H1 (cell line): Measurements from ENCODE around the gene RPUSD2. TPM values are rescaled to one million over a fixed set of nuclear protein-coding genes. Genes with fewer than 3 reads are reported as not detected.

Experiments
- CTCF ChIA-PET: fragments of 300-600 bp; sonication (Branson Sonifier 250); formaldehyde crosslinking; loops from one replicate; lab custom pipeline; 2021; ENCODE audit not compliant: partially characterized antibody; lab: Charles Lee
- POLR2A ChIA-PET: fragments of 300-600 bp; sonication (Branson Sonifier 250); formaldehyde crosslinking; loops from one replicate; lab custom pipeline; 2021; ENCODE audit warnings: inconsistent platforms; ENCODE audit not compliant: partially characterized antibody; lab: Charles Lee
- DNase-seq, 2 experiments: peaks; one replicate each; pipeline versions ENCODE4 v3.0.0 to v3.0.0-alpha.2; 2010 to 2022; ENCODE audit warnings: low spot score in 2 of 2, low read depth in 1 of 2, mixed read lengths in 1 of 2
- FAIRE-seq: peaks from 2 replicates; lab custom pipeline; 2011; peaks lifted over from hg19 to GRCh38; lab: Jason Lieb, UNC
- H2AFZ ChIP-seq: 2 replicates; pipeline ENCODE4 v1.8.1; 2012; ENCODE audit warnings: low read length, inconsistent platforms
- H2AK5ac ChIP-seq: 2 replicates; pipeline ENCODE4 v1.6.1; 2013; ENCODE audit warnings: low read depth, low read length
- H2BK120ac ChIP-seq: replicated peaks from 2 replicates; pipeline ENCODE3; 2013; ENCODE audit warnings: low read depth, low read length, inconsistent platforms
- H2BK12ac ChIP-seq: 2 replicates; pipeline ENCODE4 v1.6.1; 2013; ENCODE audit warnings: low read depth, low read length
- H2BK15ac ChIP-seq: 2 replicates; pipeline ENCODE4 v1.6.1; 2013; ENCODE audit warnings: low read length
- H2BK20ac ChIP-seq: 2 replicates; pipeline ENCODE4 v1.6.1; 2013; ENCODE audit warnings: low read length
- H2BK5ac ChIP-seq: 2 replicates; pipeline ENCODE4 v1.6.1; 2013; ENCODE audit warnings: low read depth, low read length
- H3K14ac ChIP-seq: 2 replicates; pipeline ENCODE4 v1.6.1; 2013; ENCODE audit warnings: inconsistent platforms; ENCODE audit not compliant: insufficient read length
- H3K18ac ChIP-seq: 2 replicates; pipeline ENCODE4 v1.6.1; 2013; ENCODE audit warnings: low read length; ENCODE audit errors: extremely low read depth
- H3K23ac ChIP-seq: 2 replicates; pipeline ENCODE4 v1.6.1; 2013; ENCODE audit warnings: inconsistent platforms; ENCODE audit not compliant: insufficient read length
- H3K23me2 ChIP-seq: 2 replicates; pipeline ENCODE4 v1.6.1; 2013; ENCODE audit warnings: low read depth, low read length
- H3K27ac ChIP-seq: 2 replicates; pipeline ENCODE4 v1.6.1; 2011; ENCODE audit warnings: low read depth, low read length, inconsistent platforms
- H3K27me3 ChIP-seq, 4 experiments: replicated peaks in 1 of 4; 1 replicate in 1 of 4; 2 replicates in 3 of 4; pipeline versions ENCODE4 v1.6.1 to v1.8.1; 2011 to 2013; ENCODE audit warnings: low read length in 3 of 4, mild to moderate bottlenecking in 3 of 4, inconsistent platforms in 2 of 4, mixed read lengths in 2 of 4, moderate library complexity in 1 of 4; ENCODE audit not compliant: control insufficient read depth in 3 of 4, insufficient read depth in 3 of 4; ENCODE audit errors: extremely low read depth in 1 of 4
- H3K36me3 ChIP-seq, 4 experiments: 2 replicates each; pipeline versions ENCODE4 v1.6.1 to v1.8.1; 2011 to 2013; ENCODE audit warnings: mild to moderate bottlenecking in 4 of 4, low read length in 3 of 4, moderate library complexity in 2 of 4, control low read depth in 1 of 4, inconsistent platforms in 1 of 4; ENCODE audit not compliant: insufficient read depth in 4 of 4, control insufficient read depth in 2 of 4
- H3K4ac ChIP-seq: replicated peaks from 2 replicates; pipeline ENCODE3; 2013; ENCODE audit warnings: low read length, low read depth, mixed read lengths, inconsistent platforms; ENCODE audit not compliant: insufficient read length
- H3K4me1 ChIP-seq, 4 experiments: replicated peaks in 1 of 4; 1 replicate in 1 of 4; 2 replicates in 3 of 4; pipeline versions ENCODE4 v1.6.1 to v1.8.1; 2011 to 2013; ENCODE audit warnings: low read length in 3 of 4, inconsistent platforms in 2 of 4, mixed read lengths in 1 of 4; ENCODE audit not compliant: insufficient read depth in 4 of 4, control insufficient read depth in 3 of 4
- H3K4me2 ChIP-seq, 2 experiments: 2 replicates each; pipeline versions ENCODE4 v1.6.1 to v1.8.1; 2011 to 2013; ENCODE audit warnings: low read depth in 2 of 2, low read length in 2 of 2, control low read depth in 1 of 2, inconsistent platforms in 1 of 2, mild to moderate bottlenecking in 1 of 2; ENCODE audit not compliant: insufficient read depth in 1 of 2
- H3K4me3 ChIP-seq, 4 experiments: fragments of 200-600, 300-600 bp in 1 of 4; sonication (generic), shearing (Covaris generic), sonication (Bioruptor Twin) in 1 of 4; 2 replicates each; pipeline versions ENCODE4 v1.5.1 to v1.8.1; 2011 to 2016; ENCODE audit warnings: low read length in 4 of 4, low read depth in 3 of 4, control low read depth in 2 of 4, inconsistent platforms in 2 of 4, mild to moderate bottlenecking in 2 of 4, mixed read lengths in 1 of 4, moderate library complexity in 1 of 4; ENCODE audit not compliant: insufficient read depth in 2 of 4; ENCODE audit errors: extremely low read depth in 1 of 4
- H3K56ac ChIP-seq: replicated peaks from 2 replicates; pipeline ENCODE3; 2013; ENCODE audit warnings: low read depth, mild to moderate bottlenecking, mixed read lengths, low read length, inconsistent platforms; ENCODE audit not compliant: insufficient read length
- H3K79me1 ChIP-seq: 2 replicates; pipeline ENCODE4 v1.6.1; 2013; ENCODE audit warnings: low read depth, low read length, control low read depth
- H3K79me2 ChIP-seq, 2 experiments: 2 replicates each; pipeline versions ENCODE4 v1.6.1 to v1.8.1; 2012 to 2013; ENCODE audit warnings: low read length in 2 of 2, mild to moderate bottlenecking in 2 of 2, inconsistent platforms in 1 of 2; ENCODE audit not compliant: insufficient read depth in 2 of 2, control insufficient read depth in 1 of 2
- H3K9ac ChIP-seq, 4 experiments: replicated peaks in 1 of 4; 1 replicate in 1 of 4; 2 replicates in 3 of 4; pipeline versions ENCODE4 v1.6.1 to v1.8.1; 2011 to 2013; ENCODE audit warnings: low read depth in 3 of 4, low read length in 3 of 4, control low read depth in 2 of 4, mild to moderate bottlenecking in 2 of 4, moderate library complexity in 2 of 4, inconsistent platforms in 1 of 4; ENCODE audit errors: extremely low read depth in 1 of 4
- H3K9me3 ChIP-seq, 2 experiments: 2 replicates each; pipeline versions ENCODE4 v1.6.1 to v1.8.1; 2012 to 2013; ENCODE audit warnings: mild to moderate bottlenecking in 2 of 2, moderate library complexity in 2 of 2, control low read depth in 1 of 2, inconsistent platforms in 1 of 2, low read depth in 1 of 2, low read length in 1 of 2, mixed read lengths in 1 of 2; ENCODE audit not compliant: insufficient read depth in 2 of 2
- H4K20me1 ChIP-seq, 2 experiments: replicated peaks in 1 of 2; 2 replicates each; pipeline versions ENCODE3 to v1.8.1; 2011 to 2013; ENCODE audit warnings: inconsistent platforms in 2 of 2, low read length in 2 of 2, mild to moderate bottlenecking in 1 of 2; ENCODE audit not compliant: insufficient read depth in 2 of 2, control insufficient read depth in 1 of 2
- H4K5ac ChIP-seq: 2 replicates; pipeline ENCODE4 v1.6.1; 2013; ENCODE audit warnings: low read length, low read depth, mixed read lengths, inconsistent platforms; ENCODE audit not compliant: insufficient read length
- H4K8ac ChIP-seq: 2 replicates; pipeline ENCODE4 v1.8.0; 2013; ENCODE audit warnings: mild to moderate bottlenecking, moderate library complexity, low read length, inconsistent platforms; ENCODE audit not compliant: insufficient read depth; ENCODE audit errors: extremely low read depth
- H4K91ac ChIP-seq: replicated peaks from 2 replicates; pipeline ENCODE3; 2013; ENCODE audit warnings: low read length, mixed read lengths, inconsistent platforms; ENCODE audit not compliant: insufficient read length
- BACH1 ChIP-seq: IDR thresholded peaks from 2 replicates; pipeline ENCODE4 v1.6.1; 2012; ENCODE audit warnings: low read length, improper control_type of control experiment
- CHD1 ChIP-seq: IDR thresholded peaks from 2 replicates; pipeline ENCODE4 v1.6.1; 2012; ENCODE audit warnings: low read depth, low read length, improper control_type of control experiment
- WGBS, 2 experiments: shearing (Covaris generic) in 1 of 2; methylation state at CpG; one replicate each; pipeline versions ENCODE4 v1.1.6 to v1.1.7; 2013 to 2015; ENCODE audit warnings: low lambda C conversion rate in 2 of 2, mixed read lengths in 2 of 2, inconsistent platforms in 1 of 2, low coverage in 1 of 2, missing lambda C conversion rate in 1 of 2; ENCODE audit not compliant: insufficient replicate concordance in 2 of 2, insufficient coverage in 1 of 2, insufficient read length in 1 of 2; ENCODE audit errors: extremely low coverage in 1 of 2, missing lambda C conversion rate in 1 of 2; 5-methylcytosine and 5-hydroxymethylcytosine counted together
- polyA plus RNA-seq, 7 experiments: library from polyadenylated mRNA; depleted of rRNA in 3 of 7; stranded (reverse) in 5 of 7; unstranded in 2 of 7; fragments of >200 nt in 5 of 7; fragments of 200-250 nt in 2 of 7; gene quantifications; 1 replicate in 5 of 7; 2 replicates in 1 of 7; 4 replicates in 1 of 7; pipeline versions ENCODE4 v1.2.1 to v1.2.3, GENCODE V29; 2011 to 2013; ENCODE audit warnings: missing spikeins in 2 of 7, mixed read lengths in 2 of 7
- total RNA-seq: library from RNA; stranded (reverse); fragmentation: NEBNext Ultra II Directional; extraction: Animal tissue kit (Norgen Biotek cat#: 25700); gene quantifications from 2 replicates; pipeline ENCODE4 v1.2.1, GENCODE V29; 2021
- TF ChIP-seq, protein P1 (sequence below): IDR thresholded peaks from 2 replicates; pipeline ENCODE4 v1.6.1; 2011; ENCODE audit warnings: low read length, improper control_type of control experiment

Gene RPUSD2
- total and polyA plus RNA-seq, 2 of the 8 experiments (the other 6 are each of a cell fraction or from before 2014, with no cell fraction given) = 14.5 to 28.5 TPM

GRCh38 chr15:40595773-40596172, 26.7 kb downstream of the RPUSD2 start:
- Histone ChIP-seq H3K79me2 (peaks cover 0 to 16% of the 10 kb centered on the region in 2 experiments; a peak in 2 of 4 replicates), H2BK5ac (no peak overlapping the region), H3K23ac (no peak overlapping the region), H2BK20ac (no peak overlapping the region), H4K91ac (no peak overlapping the region), H3K18ac (no peak overlapping the region), H3K14ac (no peak overlapping the region), H3K27ac (no peak overlapping the region), H2AK5ac (no peak overlapping the region), H2BK15ac (no peak overlapping the region), H3K4me3 (no peak overlapping the region), H4K5ac (no peak overlapping the region), H3K27me3 (no peaks in the 10 kb centered on the region), H2BK120ac (no peak overlapping the region), H3K4me1 (peaks cover 0 to 2% (median 0%) of the 10 kb centered on the region in 4 experiments; a peak in 1 of 7 replicates), H3K4ac (no peak overlapping the region), H4K8ac (no peak overlapping the region), H2AFZ (no peak overlapping the region), H3K79me1 (no peaks in the 10 kb centered on the region), H3K4me2 (peak overlapping the region in 1 of 2 experiments; percentile 83; a peak in 1 of 4 replicates), H3K56ac (no peak overlapping the region), H2BK12ac (no peak overlapping the region), H3K9ac (no peak overlapping the region), H3K23me2 (peaks cover 9% of the 10 kb centered on the region; the same call in 1 of the 2 replicates), H4K20me1 (no peaks in the 10 kb centered on the region), H3K36me3 (no peaks in the 10 kb centered on the region), H3K9me3 (no peaks in the 10 kb centered on the region)
- DNase-seq (no peak), FAIRE-seq (no peak)
- 94% methylated on average over 5 of the region's 5 CpGs; no CpG with 5 or more reads in 1 of the 2 experiments for WGBS, 2 experiments
- ChIA-PET POLR2A (interaction anchor here (0.9 to 1.2 kb wide), 3 partner anchors 9 to 99 kb away, joined by 3 to 5 read pairs (median 3); partner anchors contain the start of genes CCDC32 and RAD51), CTCF (interaction anchor here (1.2 kb wide), 1 partner anchor 8 kb away, joined by 4 read pairs; no protein-coding TSS in a partner anchor)
- no peak for TF ChIP-seq CHD1
- TF ChIP-seq BACH1 = no peak
- TF ChIP-seq, protein P1, sequence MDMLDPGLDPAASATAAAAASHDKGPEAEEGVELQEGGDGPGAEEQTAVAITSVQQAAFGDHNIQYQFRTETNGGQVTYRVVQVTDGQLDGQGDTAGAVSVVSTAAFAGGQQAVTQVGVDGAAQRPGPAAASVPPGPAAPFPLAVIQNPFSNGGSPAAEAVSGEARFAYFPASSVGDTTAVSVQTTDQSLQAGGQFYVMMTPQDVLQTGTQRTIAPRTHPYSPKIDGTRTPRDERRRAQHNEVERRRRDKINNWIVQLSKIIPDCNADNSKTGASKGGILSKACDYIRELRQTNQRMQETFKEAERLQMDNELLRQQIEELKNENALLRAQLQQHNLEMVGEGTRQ = no peak
